Gastroesophageal sphincter (tissue), 4 donors: ENCODE results near the gene NOP10. TPM values are rescaled to one million over a fixed set of nuclear protein-coding genes. Genes with fewer than 3 reads are reported as not detected.

Experiments
- ATAC-seq: fragments of 150-250 bp; one replicate; pipeline ENCODE4 v1.9.1; 2016; ENCODE audit warnings: mild to moderate bottlenecking, moderate library complexity
- H3K27ac ChIP-seq, 4 donors: fragments of 200-600 bp; sonication (generic) in 3 of 4; 1 replicate in 3 of 4; 2 replicates in 1 of 4; pipeline ENCODE4 v1.5.1; 2016 to 2019
- H3K27me3 ChIP-seq: fragments of 200-600 bp; sonication (generic); one replicate; pipeline ENCODE4 v1.5.1; 2019
- H3K36me3 ChIP-seq, 2 donors: fragments of 200-600 bp; sonication (generic); one replicate each; pipeline ENCODE4 v1.5.1; 2019; ENCODE audit warnings: control low read depth in 1 of 2
- H3K4me1 ChIP-seq, 3 donors: fragments of 200-600 bp; sonication (generic); 1 replicate in 2 of 3; 2 replicates in 1 of 3; pipeline ENCODE4 v1.5.1; 2016 to 2019; ENCODE audit warnings: control low read depth in 2 of 3
- H3K4me3 ChIP-seq, 2 donors: fragments of 200-600 bp; sonication (generic); one replicate each; pipeline ENCODE4 v1.5.1; 2019; ENCODE audit warnings: mild to moderate bottlenecking in 1 of 2, moderate library complexity in 1 of 2
- H3K9me3 ChIP-seq, 3 donors: fragments of 200-600 bp; sonication (generic); one replicate each; pipeline ENCODE4 v1.5.1; 2017 to 2019; ENCODE audit warnings: control low read depth in 2 of 3
- CTCF ChIP-seq, 4 experiments: fragments of 200-600 bp in 2 of 4; fragments of 450-650 bp in 2 of 4; sonication (generic) in 1 of 4; IDR thresholded peaks; one replicate each; pipeline ENCODE4 v1.5.1; 2017 to 2019; ENCODE audit warnings: antibody characterized with exemption in 4 of 4, mild to moderate bottlenecking in 2 of 4, moderate library complexity in 2 of 4
- EP300 ChIP-seq: sonication (generic); formaldehyde crosslinking; IDR thresholded peaks from one replicate; pipeline ENCODE4 v1.6.1; 2017; ENCODE audit warnings: antibody characterized with exemption, mild to moderate bottlenecking
- POLR2A ChIP-seq, 2 donors: fragments of 450-650 bp; IDR thresholded peaks; one replicate each; pipeline ENCODE4 v1.6.1; 2017; ENCODE audit warnings: antibody characterized with exemption in 2 of 2, mild to moderate bottlenecking in 2 of 2, moderate library complexity in 1 of 2
- POLR2AphosphoS5 ChIP-seq: sonication (generic); formaldehyde crosslinking; IDR thresholded peaks from one replicate; pipeline ENCODE4 v1.6.1; 2017; ENCODE audit warnings: antibody characterized with exemption
- WGBS, 2 donors: methylation state at CpG; one replicate each; pipeline ENCODE4 v1.1.5; 2018; ENCODE audit warnings: low coverage in 1 of 2; 5-methylcytosine and 5-hydroxymethylcytosine counted together
- total RNA-seq, 4 donors: library from RNA; depleted of rRNA; stranded (reverse); fragments of >200 nt; gene quantifications; one replicate each; pipeline ENCODE4 v1.1.0, GENCODE V29; 2016

The NOP10 gene
- total RNA-seq, 4 donors from 2014 or later, result 93.3 to 128 (median 108) TPM

- Histone ChIP-seq H3K36me3 (no peaks in the 10 kb centered on the region), H3K27me3 (no peaks in the 10 kb centered on the region), H3K9me3 (no peaks in the 10 kb centered on the region), H3K27ac (no peak overlapping the region), H3K4me1 (no peaks in the 10 kb centered on the region), H3K4me3 (no peak overlapping the region)
- no peak for TF ChIP-seq POLR2A (IDR thresholded peaks at IDR 0.05)
- TF ChIP-seq POLR2AphosphoS5, result no peak
- no peak for TF ChIP-seq EP300
- TF ChIP-seq CTCF (IDR thresholded peaks at IDR 0.05), result no peak
- no peak for ATAC-seq
Observed at GRCh38 chr15:34325368-34325767, 17.6 kb downstream of the NOP10 start.

GRCh38 chr15:34324933-34325332, 18.0 kb downstream of the NOP10 start:
- Histone ChIP-seq H3K27me3 (no peaks in the 10 kb centered on the region), H3K9me3 (no peaks in the 10 kb centered on the region), H3K4me3 (no peak overlapping the region), H3K27ac (no peak overlapping the region), H3K4me1 (no peaks in the 10 kb centered on the region), H3K36me3 (no peaks in the 10 kb centered on the region)
- 71 to 79% methylated on average over 1 of the region's 1 CpG for WGBS, 2 donors
- TF ChIP-seq POLR2AphosphoS5 (no peak), EP300 (no peak), CTCF (IDR thresholded peaks at IDR 0.05) (no peak), POLR2A (IDR thresholded peaks at IDR 0.05) (no peak)
- no peak for ATAC-seq

GRCh38 chr15:34323217-34323616, 19.7 kb downstream of the NOP10 start:
- Histone ChIP-seq H3K27ac (no peak overlapping the region), H3K9me3 (no peaks in the 10 kb centered on the region), H3K36me3 (no peaks in the 10 kb centered on the region), H3K27me3 (no peaks in the 10 kb centered on the region), H3K4me3 (no peak overlapping the region), H3K4me1 (peaks cover 0 to 7% (median 4%) of the 10 kb centered on the region in 3 donors)
- ATAC-seq, result no peak
- WGBS, 2 donors, result 95 to 98% methylated on average over 6 to 10 of the region's 10 CpGs
- TF ChIP-seq CTCF (IDR thresholded peaks at IDR 0.05) (no peak), POLR2A (IDR thresholded peaks at IDR 0.05) (no peak), POLR2AphosphoS5 (no peak), EP300 (no peak)

GRCh38 chr15:34318277-34319079, 24.5 kb downstream of the NOP10 start:
- Histone ChIP-seq H3K27ac (peak overlapping the region; percentile 6 to 64 (median 57)), H3K4me1 (peaks cover 0 to 26% (median 7%) of the 10 kb centered on the region in 3 donors), H3K27me3 (no peaks in the 10 kb centered on the region), H3K9me3 (no peaks in the 10 kb centered on the region), H3K4me3 (peak overlapping the region; percentile 52 to 76), H3K36me3 (peaks cover 0 to 5% of the 10 kb centered on the region in 2 donors)
- 9 to 11% methylated on average over 10 of the region's 10 CpGs for WGBS, 2 donors
- TF ChIP-seq POLR2AphosphoS5 (peak; percentile 25), EP300 (no peak), POLR2A (IDR thresholded peaks at IDR 0.05) (peak in 1 of 2 donors; percentile 27)
- peak; percentile 94 for ATAC-seq

- Histone ChIP-seq H3K9me3 (no peaks in the 10 kb centered on the region), H3K4me1 (peaks cover 0 to 26% (median 7%) of the 10 kb centered on the region in 3 donors), H3K27ac (no peak overlapping the region), H3K27me3 (no peaks in the 10 kb centered on the region), H3K4me3 (no peak overlapping the region), H3K36me3 (peaks cover 0 to 5% of the 10 kb centered on the region in 2 donors)
- WGBS, 2 donors, result 80 to 81% methylated on average over 2 to 3 of the region's 3 CpGs
- no peak for TF ChIP-seq POLR2AphosphoS5
- no peak for TF ChIP-seq CTCF (IDR thresholded peaks at IDR 0.05)
- TF ChIP-seq POLR2A (IDR thresholded peaks at IDR 0.05), result no peak
- TF ChIP-seq EP300, result no peak
- no peak for ATAC-seq
Observed at GRCh38 chr15:34314491-34315490, 28.1 kb downstream of the NOP10 start.
